Loucy (cell line): ENCODE results near the gene CHST11.

Experiments used
- H2AFZ ChIP-seq: fragments of 200-600 bp; sonication (generic); 2 replicates; pipeline ENCODE4 v1.6.0; 2016; ENCODE audit warnings: antibody characterized with exemption, mild to moderate bottlenecking, low read length, moderate library complexity
- H3F3A ChIP-seq: fragments of 200-600 bp; 2 replicates; pipeline ENCODE4 v1.6.0; 2016; ENCODE audit warnings: antibody characterized with exemption, low read depth, mild to moderate bottlenecking
- H3K27me3 ChIP-seq: fragments of 200-600 bp; sonication (generic); 2 replicates; pipeline ENCODE4 v1.6.1; 2014; ENCODE audit warnings: low read length, mild to moderate bottlenecking; ENCODE audit not compliant: insufficient read depth, poor library complexity, severe bottlenecking
- H3K36me3 ChIP-seq: fragments of 200-600 bp; sonication (generic); 2 replicates; pipeline ENCODE4 v1.6.1; 2016; ENCODE audit warnings: low read length; ENCODE audit not compliant: insufficient read depth
- H3K4me1 ChIP-seq: fragments of 200-600 bp; sonication (generic); 2 replicates; pipeline ENCODE4 v1.5.1; 2014; ENCODE audit warnings: low read length, mild to moderate bottlenecking; ENCODE audit not compliant: insufficient read depth, poor library complexity, severe bottlenecking
- H3K4me2 ChIP-seq: fragments of 200-600 bp; sonication (generic); 2 replicates; pipeline ENCODE4 v1.6.0; 2014; ENCODE audit warnings: antibody characterized with exemption, low read length, low read depth, mild to moderate bottlenecking; ENCODE audit not compliant: poor library complexity, severe bottlenecking
- H3K4me3 ChIP-seq: fragments of 200-600 bp; sonication (generic); 2 replicates; pipeline ENCODE4 v1.5.1; 2014; ENCODE audit warnings: low read length, mild to moderate bottlenecking, mixed read lengths; ENCODE audit not compliant: poor library complexity, severe bottlenecking
- H3K79me2 ChIP-seq: fragments of 200-600 bp; sonication (generic); 2 replicates; pipeline ENCODE4 v1.6.1; 2014; ENCODE audit warnings: low read length; ENCODE audit not compliant: insufficient read depth
- H3K9ac ChIP-seq: fragments of 200-600 bp; sonication (generic); 2 replicates; pipeline ENCODE4 v1.6.0; 2014; ENCODE audit warnings: mild to moderate bottlenecking, low read depth, low read length, moderate library complexity; ENCODE audit not compliant: poor library complexity, severe bottlenecking
- H3K9me2 ChIP-seq: fragments of 200-600 bp; sonication (generic); replicated peaks from 2 replicates; pipeline ENCODE4 v1.6.1; 2016; ENCODE audit warnings: low read depth, low read length, mixed read lengths
- H3K9me3 ChIP-seq: fragments of 200-600 bp; sonication (generic); 2 replicates; pipeline ENCODE4 v1.6.1; 2014; ENCODE audit warnings: mild to moderate bottlenecking, antibody characterized with exemption, low read length, low read depth; ENCODE audit not compliant: insufficient read depth
- H4K20me1 ChIP-seq: fragments of 200-600 bp; sonication (generic); 2 replicates; pipeline ENCODE4 v1.6.0; 2014; ENCODE audit warnings: antibody characterized with exemption, low read length, mild to moderate bottlenecking; ENCODE audit not compliant: insufficient read depth, poor library complexity, severe bottlenecking
- EZH2phosphoT487 ChIP-seq: fragments of 200-600 bp; IDR thresholded peaks from 2 replicates; pipeline ENCODE4 v1.6.1; 2018; ENCODE audit warnings: antibody characterized with exemption, mild to moderate bottlenecking, moderate library complexity, borderline replicate concordance
- TF ChIP-seq, protein P1 (sequence below): fragments of 200-600 bp; sonication (generic); conservative IDR thresholded peaks from 2 replicates; pipeline ENCODE4 v1.5.1; 2014; ENCODE audit warnings: mild to moderate bottlenecking, antibody characterized with exemption, low read length

The CHST11 gene

DNA sequence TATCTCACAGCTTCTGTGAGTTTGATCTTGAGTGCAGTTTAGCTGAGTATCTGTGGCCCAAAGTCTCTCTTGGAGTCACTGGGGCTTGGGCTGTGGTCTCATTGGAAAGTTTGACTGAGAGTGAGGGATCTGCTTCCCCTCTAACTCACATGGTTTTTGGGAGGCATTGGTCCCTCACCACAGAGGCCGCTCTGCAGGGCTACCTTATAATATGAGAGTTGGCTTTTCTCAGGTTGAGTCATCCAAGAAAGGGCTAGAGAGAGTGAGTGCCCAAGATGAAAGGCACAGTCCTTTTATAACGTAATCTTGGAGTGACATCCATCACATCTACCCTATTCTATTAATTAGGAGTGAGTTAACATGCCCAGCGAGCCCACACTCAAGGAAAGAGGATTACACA, 325.5 kb downstream of the CHST11 start:
- no peak overlapping the region for H3K9ac ChIP-seq
- no peaks in the 10 kb centered on the region for H3K27me3 ChIP-seq
- TF ChIP-seq EZH2phosphoT487 = no peak
- no peaks in the 10 kb centered on the region for H3K79me2 ChIP-seq
- H3K9me2 ChIP-seq = no peaks in the 10 kb centered on the region
- H4K20me1 ChIP-seq = no peaks in the 10 kb centered on the region
- H3K9me3 ChIP-seq = peaks cover 13% of the 10 kb centered on the region; the same call in 1 of the 2 replicates
- no peak overlapping the region for H3K4me2 ChIP-seq
- no peak overlapping the region for H2AFZ ChIP-seq
- no peaks in the 10 kb centered on the region for H3K4me1 ChIP-seq
- no peaks in the 10 kb centered on the region for H3F3A ChIP-seq
- H3K36me3 ChIP-seq = no peaks in the 10 kb centered on the region
- no peak overlapping the region for H3K4me3 ChIP-seq

DNA sequence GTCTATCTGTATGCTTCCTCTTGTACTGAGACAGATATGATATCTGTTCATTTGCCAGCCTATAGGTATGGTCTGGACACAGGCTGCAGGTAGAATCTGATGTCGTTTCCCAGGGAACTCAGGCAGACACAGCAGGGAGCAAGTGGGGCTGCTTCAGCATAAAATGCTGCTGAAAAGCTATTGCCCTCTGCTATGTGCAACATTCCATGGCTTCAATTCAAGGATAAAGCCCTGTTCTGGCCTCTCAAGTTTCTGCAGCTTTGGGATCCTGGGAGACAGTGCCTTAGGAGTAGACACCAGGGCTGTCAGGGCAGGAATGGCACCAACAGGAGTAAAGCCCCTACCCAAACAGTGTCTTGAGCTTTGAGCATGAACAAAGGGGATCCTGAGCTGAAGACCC, 327.8 kb downstream of the CHST11 start:
- Histone ChIP-seq H3K9me3 (peaks cover 13% of the 10 kb centered on the region; the same call in 1 of the 2 replicates), H3K36me3 (no peaks in the 10 kb centered on the region), H3K4me1 (peaks cover 6% of the 10 kb centered on the region), H3K4me2 (no peak overlapping the region), H3K27me3 (no peaks in the 10 kb centered on the region), H3K79me2 (no peaks in the 10 kb centered on the region), H3K9me2 (no peaks in the 10 kb centered on the region), H3K4me3 (no peak overlapping the region), H3F3A (no peaks in the 10 kb centered on the region), H2AFZ (no peak overlapping the region), H4K20me1 (no peaks in the 10 kb centered on the region), H3K9ac (no peak overlapping the region)
- no peak for TF ChIP-seq EZH2phosphoT487
- TF ChIP-seq, protein P1, sequence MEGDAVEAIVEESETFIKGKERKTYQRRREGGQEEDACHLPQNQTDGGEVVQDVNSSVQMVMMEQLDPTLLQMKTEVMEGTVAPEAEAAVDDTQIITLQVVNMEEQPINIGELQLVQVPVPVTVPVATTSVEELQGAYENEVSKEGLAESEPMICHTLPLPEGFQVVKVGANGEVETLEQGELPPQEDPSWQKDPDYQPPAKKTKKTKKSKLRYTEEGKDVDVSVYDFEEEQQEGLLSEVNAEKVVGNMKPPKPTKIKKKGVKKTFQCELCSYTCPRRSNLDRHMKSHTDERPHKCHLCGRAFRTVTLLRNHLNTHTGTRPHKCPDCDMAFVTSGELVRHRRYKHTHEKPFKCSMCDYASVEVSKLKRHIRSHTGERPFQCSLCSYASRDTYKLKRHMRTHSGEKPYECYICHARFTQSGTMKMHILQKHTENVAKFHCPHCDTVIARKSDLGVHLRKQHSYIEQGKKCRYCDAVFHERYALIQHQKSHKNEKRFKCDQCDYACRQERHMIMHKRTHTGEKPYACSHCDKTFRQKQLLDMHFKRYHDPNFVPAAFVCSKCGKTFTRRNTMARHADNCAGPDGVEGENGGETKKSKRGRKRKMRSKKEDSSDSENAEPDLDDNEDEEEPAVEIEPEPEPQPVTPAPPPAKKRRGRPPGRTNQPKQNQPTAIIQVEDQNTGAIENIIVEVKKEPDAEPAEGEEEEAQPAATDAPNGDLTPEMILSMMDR = no peak

DNA sequence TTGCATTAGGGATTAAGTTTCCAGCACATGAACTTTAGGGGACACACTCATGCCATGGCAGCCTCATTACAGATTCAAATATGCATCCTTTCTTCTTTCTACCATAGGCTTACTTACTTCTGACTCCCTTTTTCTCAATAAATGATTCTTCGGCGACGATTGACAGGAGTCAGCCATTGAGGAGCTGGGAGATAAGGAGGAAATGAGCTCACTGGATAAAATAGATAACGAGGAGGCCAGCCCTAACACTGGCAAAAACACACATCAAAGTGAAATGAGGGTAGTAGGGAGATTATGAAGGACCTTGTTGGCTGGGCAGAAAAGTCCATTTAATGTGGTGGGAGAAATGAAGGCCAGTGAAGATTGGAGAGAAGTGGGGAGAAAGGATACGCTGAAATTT, 329.1 kb downstream of the CHST11 start:
- H3F3A ChIP-seq = no peaks in the 10 kb centered on the region
- no peaks in the 10 kb centered on the region for H4K20me1 ChIP-seq
- H3K79me2 ChIP-seq = no peaks in the 10 kb centered on the region
- H3K9me2 ChIP-seq = no peaks in the 10 kb centered on the region
- H3K36me3 ChIP-seq = no peaks in the 10 kb centered on the region
- peaks cover 6% of the 10 kb centered on the region for H3K4me1 ChIP-seq
- H2AFZ ChIP-seq = no peak overlapping the region
- no peak overlapping the region for H3K4me3 ChIP-seq
- H3K9ac ChIP-seq = no peak overlapping the region
- no peak for TF ChIP-seq EZH2phosphoT487
- TF ChIP-seq, protein P1 = no peak
- no peak overlapping the region for H3K4me2 ChIP-seq
- peaks cover 4% of the 10 kb centered on the region; the same call in 1 of the 2 replicates for H3K9me3 ChIP-seq
- H3K27me3 ChIP-seq = no peaks in the 10 kb centered on the region

DNA sequence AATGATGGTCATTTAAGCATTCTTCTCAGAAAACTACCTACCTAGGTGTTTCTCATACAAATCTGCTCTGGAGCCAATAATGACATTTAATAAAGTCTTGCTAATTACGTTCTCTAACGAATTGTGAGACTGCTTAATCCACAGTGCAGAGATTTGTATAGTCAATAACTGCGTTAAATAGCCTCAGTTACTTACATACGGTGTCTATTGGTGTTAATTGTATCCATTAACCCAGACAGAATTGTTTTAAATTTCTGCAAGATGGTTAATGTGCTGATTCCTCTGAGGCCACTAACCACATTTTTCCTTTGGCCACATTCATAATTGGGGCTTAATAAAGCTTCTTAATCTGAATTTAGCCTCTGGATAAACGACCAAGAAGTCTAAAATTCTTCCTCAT, 329.6 kb downstream of the CHST11 start:
- no peaks in the 10 kb centered on the region for H3K9me3 ChIP-seq
- H3K4me2 ChIP-seq = no peak overlapping the region
- H3K36me3 ChIP-seq = no peaks in the 10 kb centered on the region
- H2AFZ ChIP-seq = no peak overlapping the region
- H3K9me2 ChIP-seq = no peaks in the 10 kb centered on the region
- H4K20me1 ChIP-seq = no peaks in the 10 kb centered on the region
- no peak overlapping the region for H3K4me3 ChIP-seq
- no peaks in the 10 kb centered on the region for H3K27me3 ChIP-seq
- H3K79me2 ChIP-seq = no peaks in the 10 kb centered on the region
- no peak for TF ChIP-seq EZH2phosphoT487
- TF ChIP-seq, protein P1 = no peak
- peaks cover 6% of the 10 kb centered on the region for H3K4me1 ChIP-seq
- no peaks in the 10 kb centered on the region for H3F3A ChIP-seq
- no peak overlapping the region for H3K9ac ChIP-seq
